Measurements from ENCODE around the gene GREM2.

DNA sequence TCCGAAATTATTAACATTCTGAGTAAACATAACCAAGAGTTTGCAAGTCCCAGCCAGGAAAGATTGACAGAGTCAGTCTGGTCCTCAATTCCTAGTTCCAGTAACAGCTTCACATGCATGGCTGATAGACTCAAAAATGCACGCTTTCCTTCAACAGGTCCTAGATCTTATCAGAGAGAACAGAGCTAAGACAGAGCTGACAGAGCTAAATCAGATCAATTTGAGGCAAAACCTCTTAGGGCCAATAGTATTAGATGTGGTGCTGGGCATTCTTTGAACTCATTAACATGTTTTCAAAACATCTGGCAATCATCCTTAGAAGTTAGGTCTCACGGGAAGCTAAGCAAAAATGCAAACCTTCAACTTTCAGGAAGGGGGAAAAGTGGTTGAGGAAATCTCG, 114.0 kb downstream of the GREM2 start:
- TF ChIP-seq, protein P1, sequence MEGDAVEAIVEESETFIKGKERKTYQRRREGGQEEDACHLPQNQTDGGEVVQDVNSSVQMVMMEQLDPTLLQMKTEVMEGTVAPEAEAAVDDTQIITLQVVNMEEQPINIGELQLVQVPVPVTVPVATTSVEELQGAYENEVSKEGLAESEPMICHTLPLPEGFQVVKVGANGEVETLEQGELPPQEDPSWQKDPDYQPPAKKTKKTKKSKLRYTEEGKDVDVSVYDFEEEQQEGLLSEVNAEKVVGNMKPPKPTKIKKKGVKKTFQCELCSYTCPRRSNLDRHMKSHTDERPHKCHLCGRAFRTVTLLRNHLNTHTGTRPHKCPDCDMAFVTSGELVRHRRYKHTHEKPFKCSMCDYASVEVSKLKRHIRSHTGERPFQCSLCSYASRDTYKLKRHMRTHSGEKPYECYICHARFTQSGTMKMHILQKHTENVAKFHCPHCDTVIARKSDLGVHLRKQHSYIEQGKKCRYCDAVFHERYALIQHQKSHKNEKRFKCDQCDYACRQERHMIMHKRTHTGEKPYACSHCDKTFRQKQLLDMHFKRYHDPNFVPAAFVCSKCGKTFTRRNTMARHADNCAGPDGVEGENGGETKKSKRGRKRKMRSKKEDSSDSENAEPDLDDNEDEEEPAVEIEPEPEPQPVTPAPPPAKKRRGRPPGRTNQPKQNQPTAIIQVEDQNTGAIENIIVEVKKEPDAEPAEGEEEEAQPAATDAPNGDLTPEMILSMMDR (IDR thresholded peaks at IDR 0.05), result no peak
- no peak for TF ChIP-seq EP300 (IDR thresholded peaks at IDR 0.05)

Data from upper lobe of left lung (tissue), 4 donors.